GM23338 (cell line): ENCODE measurements around the gene CLOCK. TPM values are rescaled to one million over a fixed set of nuclear protein-coding genes. Genes with fewer than 3 reads are reported as not detected.

Source experiments
- ATAC-seq: fragments of 200-7000 bp; cut with Tn5 transposase; 3 replicates; pipeline ENCODE4 v1.9.1; 2020
- DNase-seq: peaks from one replicate; pipeline ENCODE4 v3.0.0-alpha.2; 2015; ENCODE audit warnings: low spot score
- H2AFZ ChIP-seq: fragments of 200-600 bp; sonication (generic); 2 replicates; pipeline ENCODE4 v1.8.0; 2016; ENCODE audit warnings: antibody characterized with exemption, mild to moderate bottlenecking, moderate library complexity
- H3F3A ChIP-seq: fragments of 200-600 bp; sonication (generic); replicated peaks from 2 replicates; pipeline ENCODE4 v1.8.0; 2017; ENCODE audit warnings: antibody characterized with exemption, mixed run types, low read depth
- H3K27ac ChIP-seq: fragments of 200-600 bp; sonication (generic); 2 replicates; pipeline ENCODE4 v1.6.1; 2016; ENCODE audit warnings: low read depth
- H3K27me3 ChIP-seq: fragments of 200-600 bp; sonication (generic); 2 replicates; pipeline ENCODE4 v1.8.0; 2016; ENCODE audit warnings: mild to moderate bottlenecking, mixed run types, moderate library complexity; ENCODE audit not compliant: insufficient read depth
- H3K36me3 ChIP-seq: fragments of 200-600 bp; sonication (generic); 2 replicates; pipeline ENCODE4 v1.8.0; 2016; ENCODE audit warnings: mild to moderate bottlenecking; ENCODE audit not compliant: insufficient read depth
- H3K4me1 ChIP-seq: fragments of 200-600 bp; sonication (generic); 2 replicates; pipeline ENCODE4 v1.8.0; 2016; ENCODE audit warnings: mild to moderate bottlenecking, moderate library complexity; ENCODE audit not compliant: insufficient read depth
- H3K4me2 ChIP-seq: fragments of 200-600 bp; sonication (generic); 2 replicates; pipeline ENCODE4 v1.7.1; 2017; ENCODE audit warnings: mixed run types
- H3K4me3 ChIP-seq: fragments of 200-600 bp; sonication (generic); 2 replicates; pipeline ENCODE4 v1.6.1; 2016; ENCODE audit warnings: mixed run types
- H3K79me2 ChIP-seq: fragments of 200-600 bp; sonication (generic); replicated peaks from 2 replicates; pipeline ENCODE4 v1.8.0; 2017; ENCODE audit warnings: mild to moderate bottlenecking; ENCODE audit not compliant: insufficient read depth
- H3K9me2 ChIP-seq: fragments of 200-600 bp; sonication (generic); 2 replicates; pipeline ENCODE4 v1.8.0; 2017; ENCODE audit not compliant: insufficient read depth
- H4K20me1 ChIP-seq: fragments of 200-600 bp; sonication (generic); replicated peaks from 2 replicates; pipeline ENCODE4 v1.8.0; 2017; ENCODE audit warnings: mild to moderate bottlenecking; ENCODE audit not compliant: insufficient read depth
- H3K27ac Mint-ChIP-seq: 2 replicates; pipeline ENCODE4 v1.8.0; 2020; ENCODE audit warnings: inconsistent platforms, mild to moderate bottlenecking, moderate library complexity, mixed read lengths
- H3K27me3 Mint-ChIP-seq: 3 replicates; pipeline ENCODE4 v1.8.0; 2022; ENCODE audit warnings: low read depth, mild to moderate bottlenecking, moderate library complexity, mixed read lengths, inconsistent platforms; ENCODE audit not compliant: insufficient read depth, poor library complexity
- H3K36me3 Mint-ChIP-seq: 3 replicates; pipeline ENCODE4 v1.8.0; 2021; ENCODE audit warnings: low read depth, mild to moderate bottlenecking, inconsistent platforms, moderate library complexity, mixed read lengths
- H3K4me1 Mint-ChIP-seq: 3 replicates; pipeline ENCODE4 v1.8.0; 2020; ENCODE audit warnings: mild to moderate bottlenecking, inconsistent platforms, mixed read lengths
- H3K4me3 Mint-ChIP-seq: 3 replicates; pipeline ENCODE4 v1.8.0; 2021; ENCODE audit warnings: moderate library complexity, mild to moderate bottlenecking, inconsistent platforms, mixed read lengths
- H3K9me3 Mint-ChIP-seq: 3 replicates; pipeline ENCODE4 v1.8.0; 2020; ENCODE audit warnings: moderate library complexity, mild to moderate bottlenecking, inconsistent platforms, mixed read lengths
- CREB1 ChIP-seq: fragments of 250-450 bp; sonication (Bioruptor Pico); IDR thresholded peaks from 2 replicates; pipeline ENCODE4 v1.5.0; 2020; ENCODE audit warnings: low read depth, mild to moderate bottlenecking, moderate library complexity
- ETS1 ChIP-seq: IDR thresholded peaks from 2 replicates; pipeline ENCODE4 v1.6.1; 2016; ENCODE audit warnings: antibody characterized with exemption
- EZH2 ChIP-seq: fragments of 200-600 bp; sonication (generic); IDR thresholded peaks from one replicate; pipeline ENCODE4 v1.8.0; 2017; ENCODE audit warnings: antibody characterized with exemption, mild to moderate bottlenecking, low read depth; ENCODE audit not compliant: unreplicated experiment
- EZH2phosphoT487 ChIP-seq: fragments of 200-600 bp; sonication (generic); IDR thresholded peaks from one replicate; pipeline ENCODE4 v1.8.1; 2018; ENCODE audit warnings: antibody characterized with exemption; ENCODE audit not compliant: unreplicated experiment
- JUNB ChIP-seq: IDR thresholded peaks from one replicate; pipeline ENCODE4 v1.6.1; 2016; ENCODE audit warnings: antibody characterized with exemption; ENCODE audit not compliant: unreplicated experiment
- NANOG ChIP-seq: IDR thresholded peaks from 2 replicates; pipeline ENCODE4 v1.6.1; 2016; ENCODE audit warnings: antibody characterized with exemption, borderline replicate concordance
- POLR2AphosphoS5 ChIP-seq: IDR thresholded peaks from 2 replicates; pipeline ENCODE4 v1.6.1; 2016; ENCODE audit warnings: antibody characterized with exemption, low read depth
- STAT1 ChIP-seq: IDR thresholded peaks from one replicate; pipeline ENCODE4 v1.6.1; 2016; ENCODE audit warnings: antibody characterized with exemption; ENCODE audit not compliant: unreplicated experiment
- ZNF114 ChIP-seq: fragments of 250-450 bp; sonication (Bioruptor Pico); IDR thresholded peaks from 2 replicates; pipeline ENCODE4 v1.5.0; 2020; ENCODE audit warnings: mild to moderate bottlenecking, moderate library complexity
- ZNF331 ChIP-seq: fragments of 250-450 bp; sonication (Bioruptor Pico); IDR thresholded peaks from 2 replicates; pipeline ENCODE4 v1.5.0; 2020; ENCODE audit warnings: low read depth, mild to moderate bottlenecking, moderate library complexity
- polyA plus RNA-seq: library from polyadenylated mRNA; unstranded; fragments of >200 nt; fragmentation: Nextera tagmentation; extraction: Ambion mirVana; gene quantifications from 2 replicates; pipeline ENCODE4 v1.2.1, GENCODE V29; 2016
- total RNA-seq: library from RNA; depleted of rRNA; stranded (reverse); fragments of >200 nt; shearing (Covaris generic); gene quantifications from 2 replicates; pipeline ENCODE4 v1.2.3, GENCODE V29; 2014
- TF ChIP-seq, protein P1 (sequence below), 2 experiments: fragments of 200-600 bp in 1 of 2; sonication (generic) in 1 of 2; conservative IDR thresholded peaks; 2 replicates each; pipeline versions ENCODE4 v1.5.1 to v1.6.1; 2016 to 2017; ENCODE audit warnings: antibody characterized with exemption in 2 of 2, low read depth in 2 of 2, mild to moderate bottlenecking in 2 of 2, moderate library complexity in 1 of 2
- TF ChIP-seq, protein P2 (sequence below): fragments of 250-450 bp; sonication (Bioruptor Pico); IDR thresholded peaks from 2 replicates; pipeline ENCODE4 v1.5.0; 2020; ENCODE audit warnings: mild to moderate bottlenecking, moderate library complexity
- TF ChIP-seq, protein P3 (sequence below): IDR thresholded peaks from one replicate; pipeline ENCODE4 v1.6.1; 2018; ENCODE audit warnings: antibody characterized with exemption; ENCODE audit not compliant: unreplicated experiment

CLOCK gene
- total and polyA plus RNA-seq, 2 experiments from 2014 or later = 17.1 to 28.8 TPM

- H3K36me3 ChIP-seq = peaks cover 21% of the 10 kb centered on the region
Measured at GRCh38 chr4:55437823-55438222, 108.9 kb downstream of the CLOCK start.

More at GRCh38 chr4:55437823-55438222, 108.9 kb downstream of the CLOCK start:
- H3K27ac ChIP-seq = no peak overlapping the region
- H3K27me3 ChIP-seq = no peaks in the 10 kb centered on the region
- H3K4me3 Mint-ChIP-seq = no peak overlapping the region
- DNase-seq (no peak), ATAC-seq (no peak)
- no peaks in the 10 kb centered on the region for H3F3A ChIP-seq
- H3K4me1 ChIP-seq = peaks cover 11% of the 10 kb centered on the region
- no peaks in the 10 kb centered on the region for H3K9me2 ChIP-seq
- H3K4me2 ChIP-seq = no peak overlapping the region
- no peaks in the 10 kb centered on the region for H3K27me3 Mint-ChIP-seq
- TF ChIP-seq, protein P1, sequence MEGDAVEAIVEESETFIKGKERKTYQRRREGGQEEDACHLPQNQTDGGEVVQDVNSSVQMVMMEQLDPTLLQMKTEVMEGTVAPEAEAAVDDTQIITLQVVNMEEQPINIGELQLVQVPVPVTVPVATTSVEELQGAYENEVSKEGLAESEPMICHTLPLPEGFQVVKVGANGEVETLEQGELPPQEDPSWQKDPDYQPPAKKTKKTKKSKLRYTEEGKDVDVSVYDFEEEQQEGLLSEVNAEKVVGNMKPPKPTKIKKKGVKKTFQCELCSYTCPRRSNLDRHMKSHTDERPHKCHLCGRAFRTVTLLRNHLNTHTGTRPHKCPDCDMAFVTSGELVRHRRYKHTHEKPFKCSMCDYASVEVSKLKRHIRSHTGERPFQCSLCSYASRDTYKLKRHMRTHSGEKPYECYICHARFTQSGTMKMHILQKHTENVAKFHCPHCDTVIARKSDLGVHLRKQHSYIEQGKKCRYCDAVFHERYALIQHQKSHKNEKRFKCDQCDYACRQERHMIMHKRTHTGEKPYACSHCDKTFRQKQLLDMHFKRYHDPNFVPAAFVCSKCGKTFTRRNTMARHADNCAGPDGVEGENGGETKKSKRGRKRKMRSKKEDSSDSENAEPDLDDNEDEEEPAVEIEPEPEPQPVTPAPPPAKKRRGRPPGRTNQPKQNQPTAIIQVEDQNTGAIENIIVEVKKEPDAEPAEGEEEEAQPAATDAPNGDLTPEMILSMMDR (conservative IDR thresholded peaks at IDR 0.05; ENCODE audit: low read depth in 2 of 2) = no peak
- TF ChIP-seq, protein P2, sequence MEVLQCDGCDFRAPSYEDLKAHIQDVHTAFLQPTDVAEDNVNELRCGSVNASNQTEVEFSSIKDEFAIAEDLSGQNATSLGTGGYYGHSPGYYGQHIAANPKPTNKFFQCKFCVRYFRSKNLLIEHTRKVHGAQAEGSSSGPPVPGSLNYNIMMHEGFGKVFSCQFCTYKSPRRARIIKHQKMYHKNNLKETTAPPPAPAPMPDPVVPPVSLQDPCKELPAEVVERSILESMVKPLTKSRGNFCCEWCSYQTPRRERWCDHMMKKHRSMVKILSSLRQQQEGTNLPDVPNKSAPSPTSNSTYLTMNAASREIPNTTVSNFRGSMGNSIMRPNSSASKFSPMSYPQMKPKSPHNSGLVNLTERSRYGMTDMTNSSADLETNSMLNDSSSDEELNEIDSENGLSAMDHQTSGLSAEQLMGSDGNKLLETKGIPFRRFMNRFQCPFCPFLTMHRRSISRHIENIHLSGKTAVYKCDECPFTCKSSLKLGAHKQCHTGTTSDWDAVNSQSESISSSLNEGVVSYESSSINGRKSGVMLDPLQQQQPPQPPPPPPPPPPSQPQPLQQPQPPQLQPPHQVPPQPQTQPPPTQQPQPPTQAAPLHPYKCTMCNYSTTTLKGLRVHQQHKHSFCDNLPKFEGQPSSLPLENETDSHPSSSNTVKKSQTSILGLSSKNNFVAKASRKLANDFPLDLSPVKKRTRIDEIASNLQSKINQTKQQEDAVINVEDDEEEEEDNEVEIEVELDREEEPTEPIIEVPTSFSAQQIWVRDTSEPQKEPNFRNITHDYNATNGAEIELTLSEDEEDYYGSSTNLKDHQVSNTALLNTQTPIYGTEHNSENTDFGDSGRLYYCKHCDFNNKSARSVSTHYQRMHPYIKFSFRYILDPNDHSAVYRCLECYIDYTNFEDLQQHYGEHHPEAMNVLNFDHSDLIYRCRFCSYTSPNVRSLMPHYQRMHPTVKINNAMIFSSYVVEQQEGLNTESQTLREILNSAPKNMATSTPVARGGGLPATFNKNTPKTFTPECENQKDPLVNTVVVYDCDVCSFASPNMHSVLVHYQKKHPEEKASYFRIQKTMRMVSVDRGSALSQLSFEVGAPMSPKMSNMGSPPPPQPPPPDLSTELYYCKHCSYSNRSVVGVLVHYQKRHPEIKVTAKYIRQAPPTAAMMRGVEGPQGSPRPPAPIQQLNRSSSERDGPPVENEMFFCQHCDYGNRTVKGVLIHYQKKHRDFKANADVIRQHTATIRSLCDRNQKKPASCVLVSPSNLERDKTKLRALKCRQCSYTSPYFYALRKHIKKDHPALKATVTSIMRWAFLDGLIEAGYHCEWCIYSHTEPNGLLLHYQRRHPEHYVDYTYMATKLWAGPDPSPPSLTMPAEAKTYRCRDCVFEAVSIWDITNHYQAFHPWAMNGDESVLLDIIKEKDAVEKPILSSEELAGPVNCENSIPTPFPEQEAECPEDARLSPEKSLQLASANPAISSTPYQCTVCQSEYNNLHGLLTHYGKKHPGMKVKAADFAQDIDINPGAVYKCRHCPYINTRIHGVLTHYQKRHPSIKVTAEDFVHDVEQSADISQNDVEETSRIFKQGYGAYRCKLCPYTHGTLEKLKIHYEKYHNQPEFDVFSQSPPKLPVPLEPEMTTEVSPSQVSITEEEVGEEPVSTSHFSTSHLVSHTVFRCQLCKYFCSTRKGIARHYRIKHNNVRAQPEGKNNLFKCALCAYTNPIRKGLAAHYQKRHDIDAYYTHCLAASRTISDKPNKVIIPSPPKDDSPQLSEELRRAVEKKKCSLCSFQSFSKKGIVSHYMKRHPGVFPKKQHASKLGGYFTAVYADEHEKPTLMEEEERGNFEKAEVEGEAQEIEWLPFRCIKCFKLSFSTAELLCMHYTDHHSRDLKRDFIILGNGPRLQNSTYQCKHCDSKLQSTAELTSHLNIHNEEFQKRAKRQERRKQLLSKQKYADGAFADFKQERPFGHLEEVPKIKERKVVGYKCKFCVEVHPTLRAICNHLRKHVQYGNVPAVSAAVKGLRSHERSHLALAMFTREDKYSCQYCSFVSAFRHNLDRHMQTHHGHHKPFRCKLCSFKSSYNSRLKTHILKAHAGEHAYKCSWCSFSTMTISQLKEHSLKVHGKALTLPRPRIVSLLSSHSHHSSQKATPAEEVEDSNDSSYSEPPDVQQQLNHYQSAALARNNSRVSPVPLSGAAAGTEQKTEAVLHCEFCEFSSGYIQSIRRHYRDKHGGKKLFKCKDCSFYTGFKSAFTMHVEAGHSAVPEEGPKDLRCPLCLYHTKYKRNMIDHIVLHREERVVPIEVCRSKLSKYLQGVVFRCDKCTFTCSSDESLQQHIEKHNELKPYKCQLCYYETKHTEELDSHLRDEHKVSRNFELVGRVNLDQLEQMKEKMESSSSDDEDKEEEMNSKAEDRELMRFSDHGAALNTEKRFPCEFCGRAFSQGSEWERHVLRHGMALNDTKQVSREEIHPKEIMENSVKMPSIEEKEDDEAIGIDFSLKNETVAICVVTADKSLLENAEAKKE = no peak
- TF ChIP-seq CREB1 (CRISPR knock-in tag) (no peak), ZNF331 (CRISPR knock-in tag) (no peak), ZNF114 (CRISPR knock-in tag) (no peak), EZH2 (no peak), NANOG (no peak), ETS1 (no peak), EZH2phosphoT487 (no peak), JUNB (no peak), POLR2AphosphoS5 (no peak), STAT1 (no peak)
- TF ChIP-seq, protein P3, sequence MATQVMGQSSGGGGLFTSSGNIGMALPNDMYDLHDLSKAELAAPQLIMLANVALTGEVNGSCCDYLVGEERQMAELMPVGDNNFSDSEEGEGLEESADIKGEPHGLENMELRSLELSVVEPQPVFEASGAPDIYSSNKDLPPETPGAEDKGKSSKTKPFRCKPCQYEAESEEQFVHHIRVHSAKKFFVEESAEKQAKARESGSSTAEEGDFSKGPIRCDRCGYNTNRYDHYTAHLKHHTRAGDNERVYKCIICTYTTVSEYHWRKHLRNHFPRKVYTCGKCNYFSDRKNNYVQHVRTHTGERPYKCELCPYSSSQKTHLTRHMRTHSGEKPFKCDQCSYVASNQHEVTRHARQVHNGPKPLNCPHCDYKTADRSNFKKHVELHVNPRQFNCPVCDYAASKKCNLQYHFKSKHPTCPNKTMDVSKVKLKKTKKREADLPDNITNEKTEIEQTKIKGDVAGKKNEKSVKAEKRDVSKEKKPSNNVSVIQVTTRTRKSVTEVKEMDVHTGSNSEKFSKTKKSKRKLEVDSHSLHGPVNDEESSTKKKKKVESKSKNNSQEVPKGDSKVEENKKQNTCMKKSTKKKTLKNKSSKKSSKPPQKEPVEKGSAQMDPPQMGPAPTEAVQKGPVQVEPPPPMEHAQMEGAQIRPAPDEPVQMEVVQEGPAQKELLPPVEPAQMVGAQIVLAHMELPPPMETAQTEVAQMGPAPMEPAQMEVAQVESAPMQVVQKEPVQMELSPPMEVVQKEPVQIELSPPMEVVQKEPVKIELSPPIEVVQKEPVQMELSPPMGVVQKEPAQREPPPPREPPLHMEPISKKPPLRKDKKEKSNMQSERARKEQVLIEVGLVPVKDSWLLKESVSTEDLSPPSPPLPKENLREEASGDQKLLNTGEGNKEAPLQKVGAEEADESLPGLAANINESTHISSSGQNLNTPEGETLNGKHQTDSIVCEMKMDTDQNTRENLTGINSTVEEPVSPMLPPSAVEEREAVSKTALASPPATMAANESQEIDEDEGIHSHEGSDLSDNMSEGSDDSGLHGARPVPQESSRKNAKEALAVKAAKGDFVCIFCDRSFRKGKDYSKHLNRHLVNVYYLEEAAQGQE = no peak
- no peak overlapping the region for H3K27ac Mint-ChIP-seq
- H2AFZ ChIP-seq = no peak overlapping the region
- H3K79me2 ChIP-seq = no peaks in the 10 kb centered on the region
- no peak overlapping the region for H3K4me3 ChIP-seq
- H3K4me1 Mint-ChIP-seq = peaks cover 21% of the 10 kb centered on the region
- no peaks in the 10 kb centered on the region for H4K20me1 ChIP-seq
- no peaks in the 10 kb centered on the region for H3K9me3 Mint-ChIP-seq
- H3K36me3 Mint-ChIP-seq = peaks cover 38% of the 10 kb centered on the region
